DMS153 treated with DMSO at 0.1 percent for 48 hours (cell line): Measurements from ENCODE around the gene CAPN9.

Experiments
- DNase-seq: peaks from one replicate; lab custom pipeline; 2025; ENCODE audit not compliant: unreplicated experiment; lab: John Stamatoyannopoulos, UW

The CAPN9 gene

GRCh38 chr1:230794431-230794830 lies 47.2 kb downstream of the CAPN9 start:
- no peak for DNase-seq

DNA sequence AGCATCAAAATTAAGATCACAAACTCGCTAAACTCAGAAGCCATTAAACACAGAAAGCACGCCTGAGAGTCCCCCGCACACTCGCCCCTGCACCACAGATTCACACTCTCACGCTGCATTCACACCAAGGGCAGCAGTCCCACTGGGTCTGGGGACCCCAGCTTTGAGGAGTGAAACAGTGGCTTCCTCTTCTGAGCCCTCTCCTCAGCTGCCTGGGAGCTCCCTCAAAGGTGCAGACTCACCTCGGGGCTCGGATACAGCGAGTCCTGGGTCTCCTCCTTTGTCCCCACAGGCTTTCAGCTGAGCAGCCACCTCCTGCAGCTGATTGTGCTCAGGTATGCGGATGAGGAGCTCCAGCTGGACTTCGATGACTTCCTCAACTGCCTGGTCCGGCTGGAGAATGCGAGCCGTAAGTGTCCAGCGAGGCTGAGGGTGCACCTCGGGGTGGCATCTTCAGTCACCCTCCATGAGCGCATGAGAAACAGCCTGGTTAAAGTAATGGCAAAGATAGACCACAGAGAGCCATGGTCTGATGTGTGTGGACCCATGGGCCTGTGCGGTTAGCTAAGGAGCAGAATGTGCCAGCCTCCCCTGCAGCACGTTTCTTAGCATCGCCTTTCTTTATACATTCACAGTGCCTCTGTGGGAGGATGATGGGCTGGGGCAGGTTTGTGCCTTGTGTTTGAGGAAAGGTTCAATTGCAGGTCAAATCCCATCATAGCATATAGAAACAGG lies 47.9 kb downstream of the CAPN9 start:
- DNase-seq: no peak

DNA sequence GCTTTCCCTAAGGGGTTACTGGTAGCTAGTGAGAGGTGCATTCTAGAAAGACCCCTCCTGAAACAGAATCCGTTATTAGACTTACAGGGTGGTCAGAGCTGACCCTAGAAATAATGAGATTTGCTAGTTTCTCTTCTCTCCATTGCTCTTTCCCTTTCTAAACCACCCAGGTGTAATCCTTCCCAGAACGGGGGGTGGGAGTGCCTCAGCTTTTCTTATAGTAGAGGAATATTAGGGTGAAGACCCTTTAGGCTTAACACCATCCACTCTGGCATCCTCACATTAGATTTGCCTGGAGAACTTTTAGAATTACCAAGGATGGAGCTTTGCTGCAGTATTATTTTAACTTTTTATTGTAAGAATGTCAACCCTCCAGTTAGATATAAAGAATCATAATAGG lies 49.4 kb downstream of the CAPN9 start:
- no peak for DNase-seq

GRCh38 chr1:230797376-230797920 lies 50.3 kb downstream of the CAPN9 start:
- no peak for DNase-seq

DNA sequence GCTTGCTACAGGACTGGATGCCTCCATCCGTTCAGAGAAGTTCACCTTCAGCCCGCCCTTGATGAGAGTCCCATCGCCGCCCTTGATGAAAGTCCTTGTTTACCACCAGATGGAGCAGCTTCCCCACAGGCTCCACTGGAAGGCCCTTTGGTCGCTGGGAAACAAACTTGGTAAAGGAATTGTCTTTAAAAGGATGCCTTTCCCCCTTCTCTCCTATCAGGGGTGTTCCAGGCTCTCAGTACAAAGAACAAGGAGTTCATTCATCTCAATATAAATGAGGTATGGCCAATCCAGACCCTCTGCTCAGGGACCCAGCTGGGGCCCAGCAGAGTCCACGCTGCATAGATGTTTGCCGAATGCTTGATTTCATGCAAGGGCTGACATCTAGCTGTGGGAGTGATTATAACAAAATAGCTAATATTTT lies 50.8 kb downstream of the CAPN9 start:
- peak; percentile 45 for DNase-seq

- DNase-seq: no peak
These were observed 51.3 kb downstream of the CAPN9 start for GRCh38 chr1:230798491-230798890.

DNA sequence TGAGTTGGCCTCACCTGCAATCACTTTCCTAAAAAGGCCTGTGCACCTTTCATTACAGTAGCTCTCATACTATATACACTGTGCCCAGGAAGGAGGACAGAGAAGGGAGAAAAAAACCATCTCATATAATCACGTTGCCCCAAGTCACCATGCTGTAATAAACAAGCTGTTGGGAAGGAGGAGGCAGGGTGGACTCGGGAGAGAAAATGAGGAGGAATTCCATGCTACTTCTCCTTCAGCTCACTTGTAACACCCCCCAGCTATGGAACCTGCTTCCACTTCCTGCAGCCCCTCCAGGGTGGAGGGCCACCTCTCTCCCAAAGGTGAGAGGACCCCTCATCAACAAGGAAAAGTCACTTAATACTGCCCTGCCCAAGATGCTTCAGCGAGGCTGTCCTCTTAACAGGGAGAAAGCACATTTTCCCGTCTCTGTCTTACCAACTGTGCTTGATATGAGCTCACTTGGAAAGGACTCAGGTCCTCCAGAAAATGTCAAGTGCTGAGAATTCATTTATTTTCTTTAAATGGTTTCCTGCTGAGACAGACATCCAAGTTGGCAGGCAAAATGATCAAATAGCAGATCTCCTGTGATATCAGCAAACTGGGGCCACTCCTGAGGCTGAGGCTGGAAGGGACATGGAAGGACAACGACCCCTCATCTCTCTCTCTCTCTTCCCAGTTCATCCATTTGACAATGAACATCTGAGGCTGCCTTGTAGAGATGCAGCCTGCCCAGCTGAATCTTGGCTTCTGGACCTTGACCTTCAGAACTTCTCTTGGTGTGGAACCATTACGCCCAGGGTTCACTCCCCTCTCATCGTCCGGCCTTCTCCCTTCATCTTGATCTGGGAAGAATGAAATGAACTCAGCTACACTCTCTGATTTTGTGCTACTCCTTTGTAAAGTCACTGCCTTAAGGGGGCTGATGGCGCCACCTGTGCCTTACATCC lies 54.0 kb downstream of the CAPN9 start:
- DNase-seq: no peak

- DNase-seq: no peak
These were observed 57.2 kb downstream of the CAPN9 start for GRCh38 chr1:230804396-230804795.

DNA sequence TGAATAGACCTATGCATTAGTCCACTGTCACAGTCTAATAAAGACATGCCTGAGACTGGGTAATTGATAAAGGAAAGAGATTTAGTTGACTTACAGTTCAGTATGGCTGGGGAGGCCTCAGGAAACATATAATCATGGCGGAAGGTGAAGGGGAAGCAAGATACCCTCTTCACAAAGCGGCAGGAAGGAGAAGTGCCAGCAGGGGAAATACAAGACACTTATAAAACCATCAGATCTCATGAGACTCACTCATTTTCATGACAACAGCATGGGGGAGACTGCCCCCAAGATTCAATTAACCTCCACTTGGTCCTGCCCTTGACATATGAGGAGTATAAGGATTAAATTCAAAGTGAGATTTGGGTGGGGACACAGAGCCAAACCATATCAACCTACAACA lies 59.4 kb downstream of the CAPN9 start:
- DNase-seq: no peak

- DNase-seq: no peak
These were observed 59.8 kb downstream of the CAPN9 start for GRCh38 chr1:230807029-230807428.

- no peak for DNase-seq
These were observed 60.5 kb downstream of the CAPN9 start for GRCh38 chr1:230807561-230808280.

DNA sequence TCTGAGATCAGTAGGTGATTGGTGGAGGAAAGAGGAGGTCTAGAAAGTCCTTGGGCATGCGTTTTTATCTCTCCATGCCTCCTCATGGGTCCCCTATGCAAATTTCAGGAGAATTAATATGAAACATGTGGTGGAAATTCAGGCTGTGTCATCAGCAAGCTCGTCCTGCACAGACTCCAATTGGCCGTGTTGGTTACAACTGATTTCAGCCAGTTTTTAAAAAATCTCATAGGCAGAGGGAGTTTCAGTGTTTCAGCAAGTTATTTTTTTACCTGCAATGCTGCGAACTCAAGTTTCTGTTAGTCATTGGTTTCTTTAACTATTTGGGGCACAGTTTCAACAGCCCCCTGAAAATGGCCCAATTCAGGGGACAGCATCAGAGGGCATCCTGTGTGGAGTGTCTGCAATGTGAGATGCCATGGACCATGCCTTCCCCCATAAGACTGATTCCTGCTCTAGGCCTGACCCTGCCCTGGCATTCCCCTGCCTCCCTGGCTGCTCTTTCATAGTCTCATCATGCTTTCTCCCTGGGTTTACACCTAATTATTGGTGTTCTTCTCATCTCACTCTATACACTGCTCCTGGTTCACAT lies 61.2 kb downstream of the CAPN9 start:
- no peak for DNase-seq

DNA sequence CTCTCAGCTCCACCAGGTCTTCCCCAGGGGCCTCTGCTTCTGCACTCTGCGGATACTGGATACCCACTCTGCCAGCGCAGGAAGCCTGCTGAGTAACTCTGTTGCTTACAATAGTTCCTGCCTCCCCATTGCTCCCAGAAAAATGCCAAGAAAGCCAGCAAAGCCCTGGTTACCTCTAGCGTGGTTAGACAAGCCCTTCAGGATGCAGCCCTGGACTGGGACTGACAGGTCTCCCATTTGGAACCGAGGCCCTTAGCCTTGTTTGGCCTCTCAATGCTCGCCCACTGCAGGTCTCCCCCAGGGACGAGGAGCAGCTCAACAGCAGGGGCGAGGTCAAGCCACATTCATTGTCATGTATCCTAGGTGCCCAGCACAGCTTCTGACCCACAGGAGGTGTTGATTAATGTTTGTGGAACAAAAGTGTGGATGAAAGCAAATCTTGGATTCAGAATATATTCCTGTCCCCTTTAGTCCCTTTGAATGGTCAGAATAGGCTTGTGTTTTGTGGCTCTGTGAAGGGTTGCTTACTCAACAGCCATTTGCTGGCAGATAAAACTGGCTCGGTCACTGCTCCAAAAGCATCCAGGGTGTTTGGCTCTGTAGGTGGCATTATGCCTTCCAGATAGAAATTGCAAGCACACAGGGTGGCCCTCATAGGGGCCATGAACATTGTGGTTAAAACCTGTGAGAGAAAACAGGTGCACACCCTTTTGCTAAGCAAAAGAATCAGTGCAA lies 62.2 kb downstream of the CAPN9 start:
- no peak for DNase-seq

GRCh38 chr1:230812568-230812967 lies 65.4 kb downstream of the CAPN9 start:
- DNase-seq: no peak

DNA sequence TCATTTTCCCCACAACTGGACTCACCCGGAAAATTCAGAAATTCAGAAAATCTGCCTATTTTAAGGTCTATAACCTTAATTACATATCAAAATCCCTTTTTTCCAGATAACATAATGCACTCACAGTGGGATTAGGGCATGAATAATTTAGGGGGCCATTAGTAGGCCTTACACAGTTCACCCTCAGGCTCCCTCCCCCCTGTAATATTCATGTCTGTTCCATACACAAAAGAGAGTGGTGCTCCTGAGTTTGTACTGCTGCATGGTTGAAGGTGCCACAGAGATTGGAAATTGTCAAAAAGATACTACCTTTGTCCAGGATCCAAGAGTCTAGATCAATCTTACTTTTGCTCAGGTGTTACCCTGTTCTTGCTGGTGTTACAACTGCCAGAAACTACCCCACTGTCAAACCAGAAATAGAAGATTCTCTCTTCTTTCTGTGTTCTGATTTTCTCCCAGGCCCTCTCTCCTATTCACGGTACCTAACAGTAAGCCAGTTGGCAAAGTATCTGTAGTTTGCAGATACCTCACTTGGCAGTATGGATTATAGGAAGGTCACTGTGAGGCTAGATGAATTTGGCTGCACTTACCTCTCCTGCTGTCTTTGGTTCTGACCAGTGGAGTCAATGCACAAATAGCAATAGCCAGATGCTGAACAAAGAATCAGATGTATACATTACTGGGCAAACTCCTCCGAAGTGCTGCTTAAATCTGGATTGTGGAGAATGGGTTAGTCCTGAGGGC lies 67.9 kb downstream of the CAPN9 start:
- DNase-seq: no peak

- no peak for DNase-seq
These were observed 68.8 kb downstream of the CAPN9 start for GRCh38 chr1:230816018-230816417.

GRCh38 chr1:230818367-230818766 lies 71.2 kb downstream of the CAPN9 start:
- DNase-seq: no peak

DNA sequence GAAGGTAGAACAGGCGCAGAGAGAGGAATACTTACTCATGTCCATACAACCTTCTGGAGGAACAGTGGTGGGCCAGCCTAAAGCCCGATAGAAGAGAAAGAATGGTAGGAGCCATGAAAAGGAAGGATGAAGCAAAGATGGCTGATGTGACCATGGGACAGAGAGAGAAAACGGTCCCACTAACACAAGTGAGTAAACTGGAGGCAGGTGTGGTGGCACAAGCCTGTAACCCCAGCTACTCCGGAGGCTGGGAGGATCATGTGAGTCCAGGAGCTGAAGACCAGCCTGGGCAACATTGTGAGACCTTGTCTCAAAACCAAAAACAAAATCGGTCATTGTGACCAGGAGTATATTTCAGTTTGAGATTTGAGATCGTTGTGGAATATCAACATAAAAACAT lies 71.7 kb downstream of the CAPN9 start:
- no peak for DNase-seq

GRCh38 chr1:230819976-230820375 lies 72.8 kb downstream of the CAPN9 start:
- no peak for DNase-seq
